Measurements from ENCODE around the gene ABCA2.

- TF ChIP-seq CTCF (IDR thresholded peaks at IDR 0.05) = no peak
- no peak for TF ChIP-seq POLR2A (IDR thresholded peaks at IDR 0.05)
Observed at GRCh38 chr9:137026384-137026783, 1.7 kb downstream of the ABCA2 start.
